CD4-positive, alpha-beta T cell treated with Interferon alpha-2 for 1 hour (primary cell): ENCODE measurements around the gene OXTR.

Source experiments
- DNase-seq, 2 donors: peaks; one replicate each; pipeline ENCODE4 v3.0.0-alpha.2; 2020 to 2022

The OXTR gene

DNA sequence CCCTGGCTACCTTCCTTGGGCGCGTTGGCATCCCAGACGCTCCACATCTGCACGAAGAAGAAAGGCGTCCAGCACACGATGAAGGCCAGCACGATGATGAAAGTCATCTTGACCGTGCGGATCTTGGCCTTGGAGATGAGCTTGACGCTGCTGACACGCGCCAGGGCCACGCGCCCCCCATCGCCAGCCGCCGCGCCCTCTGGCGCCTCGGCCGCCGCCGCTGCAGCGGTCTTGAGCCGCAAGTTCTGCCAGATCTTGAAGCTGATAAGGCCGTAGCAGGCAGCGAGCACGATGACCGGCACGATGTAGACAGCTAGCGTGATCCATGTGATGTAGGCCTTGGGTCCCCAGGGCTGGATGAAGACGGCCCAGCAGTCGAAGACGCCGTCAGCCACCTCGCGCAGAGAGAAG is 2.2 kb downstream of the OXTR start:
- DNase-seq: no peak

DNA sequence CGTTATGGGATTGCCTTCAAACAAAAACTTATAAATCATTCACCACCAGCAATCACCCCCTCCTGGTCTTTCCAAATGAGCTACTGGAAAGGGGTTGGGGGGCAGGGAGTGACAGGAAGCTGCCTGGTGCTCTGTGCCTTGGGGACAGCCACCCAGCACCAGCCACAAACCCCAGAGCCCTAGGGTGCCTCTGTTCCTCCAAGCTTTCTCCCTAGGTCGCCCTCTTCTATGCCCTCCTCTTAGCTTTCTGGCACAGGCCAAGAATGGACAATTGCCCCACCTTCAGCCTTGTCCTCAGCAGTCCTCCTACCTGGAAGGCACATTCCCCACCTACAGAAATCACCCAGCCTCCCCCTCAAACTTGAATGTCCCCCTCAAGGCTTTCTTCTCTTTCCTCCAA is 3.3 kb downstream of the OXTR start:
- no peak for DNase-seq

GRCh38 chr3:8765528-8765927 is 3.9 kb downstream of the OXTR start:
- DNase-seq: no peak

- no peak for DNase-seq
Measured at GRCh38 chr3:8764528-8764927, 4.9 kb downstream of the OXTR start.

DNA sequence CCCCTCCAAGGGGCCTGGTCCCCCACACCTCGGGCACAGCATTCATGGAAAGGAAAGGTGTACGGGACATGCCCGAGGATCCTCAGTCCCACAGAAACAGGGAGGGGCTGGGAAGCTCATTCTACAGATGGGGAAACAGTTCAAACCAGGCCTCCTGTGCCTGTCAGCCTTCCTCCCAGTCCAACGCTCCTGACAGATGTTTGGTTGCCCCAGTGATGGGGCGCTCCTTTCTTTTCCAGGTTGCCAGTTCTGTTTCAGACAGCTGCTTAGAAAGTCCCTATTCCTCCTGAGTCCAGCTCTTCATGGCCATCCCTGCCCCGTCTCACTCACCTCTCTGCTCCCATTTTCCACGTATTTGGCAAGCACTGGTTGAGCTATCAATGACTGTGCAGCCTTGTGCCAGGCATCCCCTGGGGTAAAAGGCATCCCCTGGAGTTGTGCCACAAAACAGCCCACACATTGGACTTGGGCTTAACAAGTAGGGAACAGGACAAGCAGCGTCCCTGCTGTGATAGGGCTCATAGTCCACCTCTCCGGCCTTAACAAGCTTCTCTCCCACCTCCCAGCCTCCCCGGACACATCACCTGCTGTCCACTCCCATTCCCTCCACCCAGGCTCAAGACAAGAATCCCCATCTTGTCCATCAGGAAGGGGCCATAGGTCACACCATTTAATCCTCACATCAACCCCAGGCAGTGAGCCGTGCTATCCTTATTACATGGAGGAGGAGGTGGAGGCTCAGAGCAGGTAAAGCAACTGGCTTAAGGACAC is 6.6 kb downstream of the OXTR start:
- no peak for DNase-seq

- no peak for DNase-seq
Measured at GRCh38 chr3:8761866-8762265, 7.5 kb downstream of the OXTR start.

DNA sequence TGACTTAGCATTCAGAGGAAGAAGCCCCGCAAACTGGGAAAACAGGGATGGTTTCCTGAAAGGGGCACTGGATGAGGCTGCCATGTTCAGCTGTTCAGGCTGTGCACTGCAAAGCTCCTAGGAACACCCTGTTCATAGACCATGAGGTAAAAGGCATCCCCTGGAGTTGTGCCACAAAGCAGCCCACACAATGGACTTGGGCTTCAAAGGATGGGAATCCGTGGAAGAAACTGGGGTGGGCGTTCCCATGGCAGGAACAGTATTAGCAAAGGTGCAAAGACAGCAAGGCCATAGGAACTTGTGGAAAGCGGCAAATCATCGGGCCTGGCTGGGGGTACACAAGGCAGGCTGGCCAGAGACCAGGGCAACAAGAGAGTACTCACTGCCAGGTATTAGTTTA is 8.9 kb downstream of the OXTR start:
- no peak for DNase-seq

DNA sequence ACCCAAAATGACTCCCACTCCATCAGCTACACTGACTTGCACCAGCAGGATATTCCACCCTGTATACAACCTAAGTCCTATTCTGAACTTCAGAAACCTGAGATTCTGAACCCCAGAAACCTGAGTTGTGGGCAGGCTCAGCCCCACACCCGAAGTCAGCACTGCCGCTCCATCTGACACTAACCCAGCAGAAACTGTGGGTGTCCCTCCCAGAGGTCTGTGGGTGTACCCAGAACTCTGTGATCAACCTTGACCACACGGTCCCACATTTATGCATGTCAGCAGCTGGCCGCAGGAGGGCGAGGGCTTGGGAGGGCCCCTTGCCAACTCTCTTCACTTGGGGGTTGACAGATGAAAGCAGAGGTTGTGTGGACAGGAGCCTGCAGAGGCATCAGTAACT is 9.3 kb downstream of the OXTR start:
- no peak for DNase-seq

DNA sequence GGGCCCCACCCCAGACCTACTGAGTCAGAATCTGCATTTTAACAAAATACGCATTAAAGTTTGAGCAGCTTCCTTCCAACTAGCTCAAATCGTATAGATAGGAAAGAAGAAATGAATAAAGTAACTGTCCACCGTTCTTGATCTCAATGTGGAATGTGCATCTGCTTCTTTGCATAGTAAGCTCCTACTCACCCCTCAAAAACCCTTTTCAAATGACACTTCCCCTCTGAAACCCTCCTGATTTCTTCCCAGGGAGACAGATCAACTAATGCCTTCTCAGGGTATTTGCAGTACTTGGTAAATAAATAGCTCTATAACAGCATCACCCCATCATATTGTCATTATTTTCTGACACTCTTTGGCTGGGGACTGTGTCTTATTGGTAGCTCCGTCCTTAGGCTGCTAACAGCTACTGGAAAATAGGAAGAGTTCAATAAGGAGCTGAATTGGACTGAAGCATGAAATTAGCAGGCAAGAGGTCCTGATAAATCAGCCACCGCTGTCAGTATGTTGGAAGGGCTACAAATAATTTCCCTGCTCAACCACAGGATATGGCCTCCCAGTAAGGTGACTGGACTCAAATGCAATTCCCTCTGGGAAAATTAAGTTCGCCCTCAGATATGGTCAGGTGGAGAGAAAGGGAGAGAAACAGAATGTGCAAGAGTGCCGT is 10.2 kb downstream of the OXTR start:
- no peak for DNase-seq

- DNase-seq: no peak
Measured at GRCh38 chr3:8757551-8758518, 11.6 kb downstream of the OXTR start.

- DNase-seq: no peak
Measured at GRCh38 chr3:8756671-8757070, 12.7 kb downstream of the OXTR start.

DNA sequence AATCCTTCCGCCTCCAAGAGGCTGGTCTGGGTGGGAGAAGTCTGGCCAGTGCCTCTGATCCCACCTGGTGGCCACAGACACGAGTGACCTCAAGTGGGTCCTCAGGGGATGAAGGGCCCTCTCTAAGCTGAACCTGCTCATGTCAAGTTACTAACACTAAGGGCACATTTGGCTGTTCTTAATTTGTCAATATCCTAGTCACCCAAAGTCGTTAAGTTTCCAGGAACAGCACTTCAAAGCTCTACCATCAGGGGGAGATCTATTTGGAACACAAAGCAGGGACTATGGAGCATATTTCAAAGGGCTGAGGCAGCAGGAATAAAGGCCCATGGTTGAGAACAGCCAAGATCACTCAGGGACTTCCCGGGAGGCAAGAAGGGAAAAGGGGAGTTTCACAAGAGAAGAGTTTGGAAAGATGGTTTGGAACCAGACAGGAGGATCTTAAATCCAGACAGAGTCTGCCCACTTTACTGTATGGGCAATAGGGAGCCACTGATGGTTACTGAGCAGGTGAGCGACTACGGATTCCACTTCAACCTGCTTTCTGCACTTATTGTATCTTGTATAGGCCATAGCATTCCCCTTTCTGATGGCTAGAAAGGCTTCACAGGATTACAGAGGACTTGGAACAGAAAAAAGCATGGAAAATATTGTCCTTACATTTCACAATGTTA is 13.7 kb downstream of the OXTR start:
- DNase-seq: no peak

DNA sequence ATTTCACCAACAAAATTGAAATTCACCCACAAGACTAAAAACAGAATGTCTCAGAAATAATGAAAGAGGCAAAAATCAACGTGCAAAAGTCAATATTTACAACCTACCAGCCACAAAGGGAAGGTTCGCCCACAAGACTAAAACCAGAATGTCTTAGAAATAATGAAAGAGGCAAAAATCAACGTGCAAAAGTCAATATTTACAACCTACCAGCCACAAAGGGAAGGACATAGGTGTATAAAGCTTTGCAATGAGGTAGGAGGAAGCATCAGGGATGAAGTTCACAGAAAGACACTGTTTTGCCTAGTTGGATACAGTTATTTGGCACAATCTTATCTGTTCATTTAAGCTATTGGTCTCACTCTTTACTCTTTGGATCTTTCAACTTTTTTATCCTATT is 14.3 kb downstream of the OXTR start:
- DNase-seq: no peak

DNA sequence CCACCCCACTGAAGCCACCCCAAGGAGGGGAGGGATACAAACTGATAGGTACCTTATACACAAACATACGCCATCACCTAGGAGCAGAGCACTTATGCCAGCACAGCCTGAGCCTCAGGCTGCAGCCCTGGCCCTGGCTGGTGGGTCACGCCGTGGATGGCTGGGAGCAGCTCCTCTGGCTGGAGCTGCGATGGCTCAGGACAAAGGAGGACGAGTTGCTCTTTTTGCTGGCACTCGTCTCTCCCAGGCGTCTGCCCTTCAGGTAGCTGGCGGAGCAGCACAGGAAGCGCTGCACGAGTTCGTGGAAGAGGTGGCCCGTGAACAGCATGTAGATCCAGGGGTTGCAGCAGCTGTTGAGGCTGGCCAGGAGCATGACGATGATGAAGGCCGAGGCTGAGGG is 16.6 kb downstream of the OXTR start:
- DNase-seq: no peak

GRCh38 chr3:8749316-8749715 is 20.1 kb downstream of the OXTR start:
- no peak for DNase-seq

DNA sequence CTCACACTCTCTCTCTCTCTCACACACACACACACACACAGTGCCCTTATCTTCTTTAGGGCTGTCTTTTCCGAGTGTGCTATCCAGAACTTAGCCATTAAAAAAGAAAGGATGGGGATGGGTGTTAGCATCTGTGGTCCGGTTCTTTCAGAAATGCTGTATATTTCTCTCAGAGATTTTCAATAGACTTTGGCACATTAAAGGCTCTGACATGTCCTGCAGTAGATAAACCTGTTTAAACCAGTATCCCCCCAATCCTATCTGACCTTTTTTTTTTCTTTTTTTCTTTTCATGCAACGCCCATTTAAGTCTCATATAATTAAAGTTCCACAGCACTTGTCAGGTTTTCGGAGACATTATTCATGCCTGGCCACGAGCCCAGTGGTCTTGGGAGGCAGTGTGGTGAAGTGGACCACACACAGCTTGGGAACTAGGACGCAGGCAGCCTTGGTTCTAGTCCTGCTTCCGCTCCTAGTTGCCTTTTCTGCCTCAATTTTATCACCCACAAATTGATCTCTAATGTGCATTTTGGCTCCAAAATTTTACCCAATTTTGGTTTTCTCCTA is 22.6 kb downstream of the OXTR start:
- no peak for DNase-seq

DNA sequence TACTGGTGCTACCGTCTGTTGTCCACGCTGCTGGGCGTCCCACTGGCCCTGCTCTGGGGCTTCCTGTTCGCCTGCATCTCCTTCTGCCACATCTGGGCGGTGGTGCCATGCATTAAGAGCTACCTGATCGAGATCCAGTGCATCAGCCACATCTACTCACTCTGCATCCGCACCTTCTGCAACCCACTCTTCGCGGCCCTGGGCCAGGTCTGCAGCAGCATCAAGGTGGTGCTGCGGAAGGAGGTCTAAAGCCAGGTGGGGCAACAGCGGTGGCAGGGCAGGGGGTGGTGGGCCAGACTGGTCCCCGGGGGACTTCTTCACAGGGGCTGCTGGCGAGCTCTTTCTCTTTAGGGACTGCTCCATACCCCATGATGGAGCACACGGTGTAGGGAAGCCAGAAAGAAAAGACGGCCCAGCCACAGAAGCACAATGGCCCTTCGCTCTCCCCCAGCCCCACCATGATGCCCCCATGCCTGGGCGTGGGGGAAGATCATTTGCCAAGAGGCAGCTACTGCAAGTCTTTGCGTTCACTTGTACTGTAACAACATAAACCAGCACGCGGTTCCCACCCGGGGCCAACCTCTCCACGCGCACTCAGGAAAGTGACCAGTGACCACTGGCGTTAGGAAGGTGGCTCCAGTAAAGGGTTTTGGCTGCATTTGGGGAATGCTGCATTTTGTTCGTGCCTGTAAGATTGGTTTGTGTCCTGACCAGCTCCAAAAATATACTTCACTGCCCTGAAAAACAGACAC is 23.6 kb downstream of the OXTR start:
- DNase-seq: no peak

DNA sequence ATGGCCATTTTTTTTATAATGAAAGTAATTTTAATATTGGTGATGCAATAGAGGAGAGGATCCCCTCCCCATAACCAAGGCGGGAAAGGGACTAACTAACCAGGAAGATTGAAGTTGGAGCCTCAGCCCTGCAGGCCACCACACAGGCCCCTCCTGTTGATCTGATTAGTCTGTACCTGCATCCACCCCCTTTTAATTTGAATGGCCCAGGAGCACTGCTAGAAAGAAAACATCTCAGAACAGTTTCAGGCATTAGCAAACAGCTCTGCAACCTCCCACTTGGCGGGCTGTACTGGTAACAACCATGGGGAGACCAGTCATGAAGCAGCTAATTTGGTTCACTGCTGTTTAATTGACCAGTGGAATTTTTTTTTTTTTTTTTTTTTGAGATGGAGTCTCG is 25.5 kb downstream of the OXTR start:
- no peak for DNase-seq

DNA sequence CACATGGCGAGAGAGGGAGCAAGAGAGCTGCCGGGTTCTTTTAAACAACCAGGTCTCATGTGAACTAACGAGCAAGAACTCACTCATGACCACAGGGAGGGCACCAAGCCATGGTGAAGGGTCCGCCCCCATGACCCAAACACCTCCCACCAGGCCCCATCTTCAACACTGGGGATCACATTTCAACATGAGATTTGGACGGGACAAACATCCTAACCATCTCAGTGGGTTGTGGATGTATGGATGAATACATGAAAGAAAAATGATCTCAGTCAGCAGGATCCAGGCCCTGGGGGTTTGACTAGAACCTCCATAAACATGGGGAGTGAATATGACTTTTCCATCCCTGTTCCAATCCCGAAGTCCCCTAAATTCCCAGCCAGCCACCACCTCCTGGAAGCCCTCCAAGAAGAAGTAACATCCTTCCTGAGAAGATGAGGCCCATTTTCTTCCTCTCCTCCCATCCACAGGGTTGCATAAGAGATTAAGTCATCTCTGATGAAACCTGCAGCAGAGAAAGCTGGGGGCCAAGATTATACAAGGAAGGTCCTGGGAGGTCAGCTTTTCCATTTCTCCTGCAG is 26.3 kb downstream of the OXTR start:
- DNase-seq: no peak

DNA sequence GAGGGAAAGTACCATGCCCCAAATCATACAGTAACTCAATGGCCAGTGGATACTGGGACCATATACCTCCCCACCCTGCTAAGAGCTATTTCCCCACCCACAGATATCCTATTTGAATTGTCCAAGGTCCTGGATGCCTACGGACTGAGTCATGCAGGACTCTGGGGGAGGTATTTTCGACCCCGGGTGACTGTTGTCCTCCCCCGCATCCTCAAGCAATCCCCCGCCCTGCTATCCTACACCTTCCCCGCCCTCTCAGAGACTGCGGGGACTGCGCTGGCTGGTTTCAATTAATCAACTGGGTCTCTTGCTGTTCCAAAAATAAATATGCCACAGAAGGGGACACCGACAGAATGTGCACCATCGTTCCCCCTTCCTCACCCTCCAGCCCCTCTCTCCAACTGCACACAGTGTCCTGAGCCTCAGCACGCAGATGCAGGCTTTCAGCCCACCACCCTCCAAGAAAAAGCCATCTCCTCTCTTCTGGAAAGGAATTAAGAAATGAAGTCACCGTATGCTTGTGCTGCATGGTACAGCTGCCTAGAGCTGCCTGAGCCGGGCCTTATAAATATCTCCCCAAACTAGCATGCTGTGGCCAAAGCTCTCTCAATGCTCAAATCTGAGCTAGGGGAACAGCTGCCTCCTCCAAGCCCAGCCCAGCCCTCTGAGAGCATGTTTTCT is 27.7 kb downstream of the OXTR start:
- DNase-seq: no peak
